HG02938 (cell line): Measurements from ENCODE around the gene SH2D6.
"Not testable (repeated sequence)": the region's sequence is repeated elsewhere in the genome, so short reads cannot be mapped to it uniquely, and the experiment has no call there.

Experiments
- ATAC-seq: cut with Tn5 transposase; IDR thresholded peaks from one replicate; pipeline ENCODE4 v1.9.1; 2021; ENCODE audit warnings: mild to moderate bottlenecking, moderate library complexity; ENCODE audit not compliant: unreplicated experiment

Gene SH2D6

DNA sequence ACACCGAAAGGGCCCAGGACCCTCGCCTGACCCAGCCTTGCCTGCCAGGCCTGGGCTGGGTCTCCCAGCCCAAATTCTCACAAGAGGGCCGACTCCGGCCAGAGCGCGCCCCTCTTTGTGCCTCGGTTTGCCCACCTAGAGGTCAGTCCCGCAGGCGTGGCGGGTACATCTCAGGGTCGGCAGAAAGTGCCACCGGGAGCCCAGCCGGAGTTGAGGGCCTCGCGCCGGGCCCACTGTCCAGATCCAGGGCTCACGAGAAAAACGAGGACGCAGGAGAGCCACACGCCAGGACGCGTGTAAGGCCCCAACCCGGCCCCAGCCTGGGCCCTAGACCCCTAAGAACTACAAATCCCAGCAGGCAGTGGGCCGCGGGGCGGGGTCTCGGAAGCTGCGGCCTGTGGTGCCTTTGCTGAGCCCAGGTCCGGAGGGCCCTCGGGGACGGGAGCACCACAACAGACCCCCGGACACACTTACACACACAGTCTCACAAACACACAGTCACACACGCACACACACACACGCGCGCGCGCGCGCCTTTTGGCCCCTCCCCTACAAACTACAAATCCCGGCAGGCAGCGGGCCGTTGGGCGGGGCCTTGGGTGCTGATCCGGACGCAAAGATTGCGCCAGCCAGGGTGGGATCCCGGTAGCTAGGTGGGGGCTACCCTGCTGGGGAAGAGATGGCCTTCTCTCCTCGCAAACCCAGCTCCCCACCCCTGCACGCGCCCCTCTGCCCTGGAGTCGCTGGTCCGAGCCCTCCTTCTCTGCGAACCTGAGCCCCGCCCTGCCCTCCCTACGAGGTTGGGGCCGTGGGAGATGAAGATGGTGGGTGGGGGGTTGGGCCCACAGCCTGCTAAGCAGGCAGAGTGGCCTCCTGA, at the start of gene SH2D6:
Gene SH2D6, plus strand, starts transcription at position 583 of the 877 bp plus-strand sequence. CDS start 10,752 bp downstream, outside the sequence.
- peak; percentile 79 for ATAC-seq

GRCh38 chr2:85368921-85369320, 49.6 kb upstream of the SH2D6 start:
- no peak for ATAC-seq

- ATAC-seq: no peak
These were observed 49.0 kb upstream of the SH2D6 start for GRCh38 chr2:85369500-85369899.

DNA sequence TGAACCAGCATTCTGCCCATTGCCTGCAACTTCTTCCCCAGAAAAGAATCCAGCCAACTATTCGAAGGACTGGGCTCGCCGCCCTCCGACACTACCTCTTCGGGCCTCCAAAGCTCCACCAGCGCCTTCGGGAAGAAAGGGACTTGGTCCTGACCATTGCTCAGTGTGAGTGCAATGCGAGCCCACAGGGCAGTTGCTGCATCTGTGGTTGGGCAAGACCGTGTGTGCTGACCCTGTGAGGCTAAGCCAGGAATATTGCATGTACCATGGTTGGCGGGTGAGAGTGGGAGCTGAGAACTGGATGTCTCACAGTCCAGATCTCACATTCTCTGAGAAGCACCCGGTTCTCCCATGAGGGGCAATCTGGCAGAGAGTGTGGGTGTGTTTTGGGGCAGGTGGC, 47.5 kb upstream of the SH2D6 start:
- ATAC-seq: no peak

DNA sequence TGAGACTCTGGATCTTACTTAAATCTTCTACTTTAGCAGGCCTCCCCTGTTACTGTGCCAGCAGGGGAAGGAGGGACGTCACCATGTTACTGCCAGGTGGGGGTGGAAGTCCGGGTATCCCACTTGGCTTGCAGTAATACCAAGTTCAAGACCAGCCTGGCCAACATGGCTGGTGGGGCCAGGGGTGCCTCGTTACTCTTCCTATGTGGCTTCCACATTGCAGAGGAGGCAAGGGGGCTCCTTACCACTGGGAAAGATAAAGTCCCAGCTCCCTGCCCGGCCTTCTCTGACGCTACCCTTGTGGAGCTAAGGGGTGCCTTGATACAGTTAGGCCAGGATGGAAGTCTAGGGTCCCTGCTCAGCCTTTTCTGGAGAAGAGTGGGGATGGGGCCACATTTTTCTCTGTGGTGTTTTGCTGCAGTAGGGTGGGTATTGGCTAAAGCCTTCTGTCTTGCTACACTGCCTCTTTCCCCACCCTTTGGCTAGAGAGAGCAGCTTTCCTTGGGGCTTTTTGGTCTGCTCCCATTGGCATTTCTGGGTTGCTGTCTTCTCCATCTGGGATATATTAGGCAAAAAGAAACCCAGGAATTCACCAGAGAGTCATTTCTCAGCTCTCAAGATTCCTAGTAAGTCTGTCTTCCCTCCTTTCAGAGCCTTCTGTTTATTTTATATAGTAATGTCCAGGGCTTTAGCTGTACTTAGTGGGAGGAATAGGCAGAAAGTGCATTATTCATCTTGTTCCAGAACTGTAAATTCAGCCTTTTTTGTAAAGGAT, 42.0 kb upstream of the SH2D6 start:
- no peak for ATAC-seq

GRCh38 chr2:85377083-85377482, 41.4 kb upstream of the SH2D6 start:
- ATAC-seq: no peak

DNA sequence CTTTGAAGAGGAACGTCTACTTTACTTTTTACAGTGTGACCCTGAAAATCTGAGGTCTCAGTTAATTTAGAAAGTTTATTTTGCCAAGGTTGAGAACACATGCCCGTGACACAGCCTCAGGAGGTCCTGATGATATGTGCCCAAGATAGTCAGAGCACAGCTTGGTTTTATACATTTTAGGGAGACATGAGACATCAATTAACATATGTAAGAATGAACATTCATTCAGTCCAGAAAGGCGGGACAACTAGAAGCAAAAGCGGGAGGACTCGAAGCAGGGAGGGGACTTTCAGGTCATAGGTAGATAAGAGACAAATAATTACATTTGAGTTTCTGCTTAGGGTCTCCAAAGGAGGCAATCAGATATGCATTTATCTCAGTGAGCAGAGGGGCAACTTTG, 40.3 kb upstream of the SH2D6 start:
- ATAC-seq: no peak

GRCh38 chr2:85380048-85380447, 38.5 kb upstream of the SH2D6 start:
- no peak for ATAC-seq

GRCh38 chr2:85383151-85383550, 35.4 kb upstream of the SH2D6 start:
- not testable (repeated sequence) for ATAC-seq

DNA sequence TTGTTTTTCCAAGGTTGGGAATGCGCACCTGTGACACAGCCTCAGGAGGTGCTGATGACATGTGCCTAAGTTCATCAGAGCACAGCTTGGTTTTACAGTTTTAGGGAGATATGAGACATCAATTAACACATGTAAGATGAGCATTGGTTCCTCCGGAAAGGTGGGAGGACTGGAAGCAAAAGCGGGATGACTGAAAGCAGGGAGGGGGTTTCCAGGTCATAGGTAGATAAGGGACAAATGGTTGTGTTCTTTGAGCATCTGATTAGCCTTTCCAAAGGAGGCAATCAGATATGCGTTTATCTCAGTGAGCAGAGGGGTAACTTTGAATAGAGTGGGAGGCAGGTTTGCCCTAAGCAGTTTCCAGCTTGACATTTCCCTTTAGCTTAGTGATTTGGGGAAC, 34.7 kb upstream of the SH2D6 start:
- ATAC-seq: no peak

- no peak for ATAC-seq
These were observed 32.8 kb upstream of the SH2D6 start for GRCh38 chr2:85385746-85386145.

DNA sequence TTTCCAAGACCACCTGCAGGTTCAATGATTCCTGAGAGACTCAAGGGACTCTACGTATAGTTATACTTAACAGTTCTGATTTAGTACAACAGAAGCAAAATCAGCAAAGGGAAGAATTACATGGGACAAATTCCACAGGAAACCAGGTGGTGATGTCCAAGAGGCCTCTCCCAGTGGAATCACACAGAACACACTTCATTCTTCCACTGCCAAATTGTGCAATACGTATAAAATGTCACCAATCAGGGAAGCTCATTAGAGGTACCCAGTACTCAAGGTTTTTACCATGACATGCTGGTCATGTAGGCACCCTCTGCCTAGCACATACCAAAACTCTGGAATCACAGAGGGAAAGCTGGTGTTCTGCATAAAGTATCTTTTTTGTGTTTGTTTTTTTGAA, 30.8 kb upstream of the SH2D6 start:
- ATAC-seq: no peak

DNA sequence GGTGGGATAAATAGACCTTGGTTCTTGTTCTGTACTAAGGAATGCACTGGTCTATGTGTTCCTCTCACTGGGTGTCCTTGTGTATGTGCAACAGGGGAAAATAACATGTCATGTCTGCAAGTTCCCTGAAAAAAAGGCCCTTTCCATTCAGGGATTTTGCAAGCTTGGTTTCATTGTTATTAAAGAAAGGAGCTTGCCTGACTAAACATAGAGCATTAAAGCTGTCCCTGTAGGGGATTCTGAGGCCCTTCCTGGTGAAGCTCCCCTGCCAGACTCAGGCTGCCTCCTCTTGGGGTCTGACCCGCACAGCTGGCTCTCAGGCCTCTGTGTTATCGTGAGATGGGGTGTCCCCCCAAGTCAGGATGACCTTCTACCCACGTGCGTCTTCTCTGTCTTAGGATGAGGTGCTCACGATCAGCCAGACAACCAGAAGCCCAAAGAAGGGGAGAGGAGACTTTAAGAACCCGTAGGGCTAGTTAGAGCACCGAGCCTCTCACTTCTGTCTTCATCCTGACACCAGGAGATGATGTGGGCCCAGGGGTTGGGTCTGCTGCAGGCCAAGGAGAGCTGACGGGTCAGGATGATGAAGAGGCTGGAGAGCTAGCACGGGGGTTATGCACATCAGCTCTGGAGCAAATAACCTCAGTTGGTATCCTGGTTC, 29.5 kb upstream of the SH2D6 start:
- ATAC-seq: no peak

DNA sequence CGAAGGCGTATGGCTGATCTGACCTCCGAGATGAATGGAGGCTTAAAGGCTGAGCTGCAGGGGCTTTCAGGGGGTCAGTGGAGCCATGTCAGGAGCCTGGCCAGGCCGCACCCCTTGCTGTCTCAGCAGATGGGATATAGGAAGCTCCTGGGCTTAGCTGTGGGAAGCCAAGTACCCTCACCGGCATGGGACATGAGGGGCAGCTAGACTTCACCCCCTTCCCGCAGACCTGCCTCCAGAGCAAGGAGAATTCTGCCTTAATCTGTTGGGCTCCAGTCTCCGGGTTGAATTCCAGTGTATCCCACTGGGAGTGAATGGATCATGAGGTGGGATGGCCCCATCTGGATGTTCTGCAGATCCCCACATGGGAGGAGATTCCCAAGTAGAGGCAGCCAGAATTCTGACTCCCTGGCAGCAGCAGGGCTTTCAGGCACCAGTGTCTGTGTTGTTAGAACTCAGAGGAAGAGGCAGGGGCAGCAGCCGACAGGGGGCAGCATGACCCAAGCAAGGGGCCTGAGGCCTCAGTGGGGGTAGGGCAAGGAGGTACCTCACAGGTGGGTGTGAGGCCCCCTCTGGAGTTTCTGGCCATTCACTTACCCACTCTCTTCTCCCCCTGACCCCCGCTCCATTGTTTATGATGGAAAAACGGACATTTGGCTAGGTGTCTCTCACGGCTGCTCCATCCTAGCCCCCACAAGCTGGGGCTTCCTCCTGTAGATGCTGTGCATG, 27.4 kb upstream of the SH2D6 start:
- no peak for ATAC-seq

DNA sequence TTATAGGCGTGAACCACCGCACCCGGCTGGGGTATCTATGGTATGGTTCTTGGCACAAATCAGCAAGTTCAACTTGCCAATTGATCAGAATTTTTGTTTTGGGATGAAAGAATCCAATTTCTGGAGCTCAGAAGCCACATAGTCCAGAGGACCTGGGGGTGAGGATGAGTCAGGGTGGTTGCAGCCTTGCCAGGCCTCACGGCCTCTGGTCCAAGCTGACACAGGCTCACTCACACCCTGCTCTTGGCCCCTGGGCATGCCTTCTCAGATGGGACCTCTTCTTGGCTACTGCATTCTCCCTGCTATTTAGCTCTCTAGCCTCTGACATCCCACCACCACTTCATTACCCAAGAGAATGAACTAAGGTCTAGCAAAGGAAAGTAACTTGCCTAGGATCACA, 24.7 kb upstream of the SH2D6 start:
- no peak for ATAC-seq

GRCh38 chr2:85394261-85394681, 24.2 kb upstream of the SH2D6 start:
- ATAC-seq: no peak

DNA sequence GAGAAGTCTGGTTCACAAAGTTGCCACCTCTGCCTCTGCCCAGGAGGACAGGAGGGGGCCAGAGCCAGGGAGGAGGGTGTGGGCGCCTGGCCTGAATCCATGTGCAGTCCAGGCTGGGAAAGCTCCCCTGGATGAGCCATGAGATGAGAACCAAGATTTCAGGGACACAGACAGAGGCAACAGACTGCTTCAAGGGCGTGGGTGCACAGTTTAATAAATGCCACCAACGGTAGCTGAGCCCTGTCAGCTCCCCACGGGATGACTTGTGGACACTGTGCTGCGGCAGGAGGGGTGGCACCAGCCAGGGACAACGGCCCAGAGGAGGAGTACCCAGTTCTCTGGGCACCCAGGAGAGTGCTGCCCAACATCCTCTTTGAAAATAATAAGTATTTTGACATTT, 23.5 kb upstream of the SH2D6 start:
- no peak for ATAC-seq

DNA sequence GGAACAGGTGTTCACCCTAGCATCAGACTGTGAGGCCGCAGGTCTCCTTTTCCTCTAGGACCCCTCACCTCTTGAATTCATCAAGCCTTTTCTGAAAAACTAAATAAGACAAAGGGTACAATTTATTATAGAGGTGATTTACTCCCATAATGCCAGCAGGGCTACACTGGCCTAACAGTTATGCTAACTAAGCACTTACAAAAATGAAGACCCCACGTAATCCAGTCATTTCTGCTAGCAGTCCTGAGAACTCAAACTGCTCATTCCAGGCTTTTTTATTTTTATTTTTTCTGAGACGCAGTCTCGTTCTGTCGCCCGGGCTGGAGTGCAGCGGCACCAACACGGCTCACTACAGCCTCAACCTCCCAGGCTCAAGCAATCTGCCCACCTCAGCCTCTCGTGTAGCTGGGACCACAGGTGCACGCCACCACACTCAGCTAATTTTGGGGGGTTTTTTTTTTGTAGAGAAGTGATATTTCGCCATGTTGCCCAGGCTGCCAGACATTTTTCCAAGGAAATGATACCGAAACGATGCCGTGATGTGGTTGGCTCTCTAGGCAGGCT, 22.5 kb upstream of the SH2D6 start:
- no peak for ATAC-seq

DNA sequence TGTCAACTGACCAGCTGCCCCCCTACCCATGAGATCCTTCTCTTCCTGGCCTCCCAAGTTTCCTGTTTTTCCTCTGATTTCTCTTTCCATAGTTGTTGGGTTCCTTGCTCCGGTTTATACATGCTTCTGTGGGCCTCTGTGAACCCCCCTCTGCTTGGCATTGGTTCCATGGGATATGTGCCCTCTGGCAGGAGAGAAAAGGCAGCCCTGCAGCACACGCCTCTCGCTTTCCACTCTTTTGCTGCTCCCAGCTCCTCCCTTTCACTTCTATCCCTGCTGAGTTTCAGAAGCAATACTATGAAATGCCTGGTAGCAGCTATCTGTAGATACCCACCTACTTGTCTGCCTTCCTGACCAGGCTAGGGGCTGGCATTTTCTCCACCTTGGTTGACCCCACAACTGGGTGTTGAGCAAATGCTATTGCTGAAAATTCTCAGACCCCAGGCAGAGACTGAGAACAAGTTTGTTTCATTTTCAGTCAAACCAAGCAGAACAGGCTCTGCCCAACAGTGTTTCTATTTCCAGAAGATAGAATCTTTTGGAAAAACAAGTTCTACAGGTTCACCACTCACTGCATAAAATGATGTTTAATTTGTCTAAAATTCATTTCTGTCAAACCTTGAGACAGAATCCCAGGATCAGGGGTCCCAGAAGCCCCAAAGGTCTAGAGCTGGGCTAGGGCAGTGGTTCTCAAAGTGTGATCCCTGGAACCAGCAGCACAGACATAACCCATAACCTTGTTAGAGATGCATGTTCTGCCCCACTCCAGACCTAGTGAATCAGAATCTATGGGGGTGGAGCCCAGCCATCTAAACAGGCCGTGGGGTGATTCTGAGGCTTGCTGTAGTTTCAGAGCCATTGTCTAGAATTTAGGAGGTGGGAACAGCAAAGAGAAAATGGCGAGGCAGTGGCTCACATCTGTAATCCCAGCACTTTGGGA, 21.7 kb upstream of the SH2D6 start:
- no peak for ATAC-seq
